ENCODE results near the gene TENM4.

TENM4 gene

GRCh38 chr11:79447038-79447786 lies 6.4 kb upstream of the TENM4 start:
- no peak for DNase-seq

- no peak for DNase-seq
Observed at GRCh38 chr11:79444923-79445322, 4.1 kb upstream of the TENM4 start.

GRCh38 chr11:79441461-79441875 lies 638 bp upstream of the TENM4 start:
- no peak for DNase-seq

- DNase-seq, result no peak
Observed at GRCh38 chr11:79439886-79440570, 802 bp downstream of the TENM4 start.

GRCh38 chr11:79439410-79439885 lies 1.4 kb downstream of the TENM4 start:
- DNase-seq, result no peak

GRCh38 chr11:79438631-79439409 lies 2.0 kb downstream of the TENM4 start:
- DNase-seq, result no peak

GRCh38 chr11:79437981-79438630 lies 2.7 kb downstream of the TENM4 start:
- no peak for DNase-seq

GRCh38 chr11:79437278-79437980 lies 3.4 kb downstream of the TENM4 start:
- no peak for DNase-seq

GRCh38 chr11:79436919-79437277 lies 3.9 kb downstream of the TENM4 start:
- DNase-seq, result no peak

GRCh38 chr11:79434283-79434682 lies 6.5 kb downstream of the TENM4 start:
- DNase-seq, result no peak

- no peak for DNase-seq
Observed at GRCh38 chr11:79432138-79432537, 8.7 kb downstream of the TENM4 start.

GRCh38 chr11:79431535-79431934 lies 9.3 kb downstream of the TENM4 start:
- DNase-seq, result no peak

GRCh38 chr11:79430280-79430679 lies 10.6 kb downstream of the TENM4 start:
- no peak for DNase-seq

- DNase-seq, result no peak
Observed at GRCh38 chr11:79428406-79428805, 12.4 kb downstream of the TENM4 start.

GRCh38 chr11:79427611-79428327 lies 13.1 kb downstream of the TENM4 start:
- no peak for DNase-seq

GRCh38 chr11:79427126-79427525 lies 13.7 kb downstream of the TENM4 start:
- DNase-seq, result no peak

- no peak for DNase-seq
Observed at GRCh38 chr11:79425463-79425862, 15.4 kb downstream of the TENM4 start.

- no peak for DNase-seq
Observed at GRCh38 chr11:79423736-79424135, 17.1 kb downstream of the TENM4 start.

- no peak for DNase-seq
Observed at GRCh38 chr11:79422866-79423265, 18.0 kb downstream of the TENM4 start.

GRCh38 chr11:79421820-79422219 lies 19.0 kb downstream of the TENM4 start:
- DNase-seq, result no peak

- DNase-seq, result no peak
Observed at GRCh38 chr11:79419120-79419519, 21.7 kb downstream of the TENM4 start.

GRCh38 chr11:79418241-79418640 lies 22.6 kb downstream of the TENM4 start:
- DNase-seq, result no peak

All from activated effector memory CD4-positive, alpha-beta T cell treated with anti-CD3 and anti-CD28 coated beads, Interleukin-2, amount 50 U/mL, for 16 hours (primary cell).